Activated naive CD4-positive, alpha-beta T cell treated with anti-CD3 and anti-CD28 coated beads, Interleukin-2, amount 50 U/mL, for 24 hours (primary cell): ENCODE data around the gene TANGO2.
A peak's percentile ranks its signal among the peaks of the same experiment; 100 is the strongest.

Experiments used
- H3K27ac Mint-ChIP-seq: one replicate; pipeline ENCODE4 v1.8.0; 2021; ENCODE audit warnings: mild to moderate bottlenecking, mixed read lengths
- H3K27me3 Mint-ChIP-seq: one replicate; pipeline ENCODE4 v1.8.0; 2021; ENCODE audit warnings: mixed read lengths
- H3K36me3 Mint-ChIP-seq: one replicate; pipeline ENCODE4 v1.8.0; 2021; ENCODE audit warnings: mixed read lengths
- H3K4me1 Mint-ChIP-seq: one replicate; pipeline ENCODE4 v1.8.0; 2021; ENCODE audit warnings: mixed read lengths
- H3K4me3 Mint-ChIP-seq: one replicate; pipeline ENCODE4 v1.8.0; 2021; ENCODE audit warnings: mild to moderate bottlenecking, mixed read lengths
- H3K9me3 Mint-ChIP-seq: one replicate; pipeline ENCODE4 v1.8.0; 2021; ENCODE audit warnings: mixed read lengths

Gene TANGO2

GRCh38 chr22:20012741-20013331 lies 8.1 kb upstream of the TANGO2 start:
- H3K27ac Mint-ChIP-seq: no peak overlapping the region
- H3K4me1 Mint-ChIP-seq: peaks cover 8% of the 10 kb centered on the region
- no peaks in the 10 kb centered on the region for H3K9me3 Mint-ChIP-seq
- H3K27me3 Mint-ChIP-seq: no peaks in the 10 kb centered on the region
- no peak overlapping the region for H3K4me3 Mint-ChIP-seq
- H3K36me3 Mint-ChIP-seq: no peaks in the 10 kb centered on the region

- H3K27ac Mint-ChIP-seq: no peak overlapping the region
- H3K9me3 Mint-ChIP-seq: no peaks in the 10 kb centered on the region
- H3K4me1 Mint-ChIP-seq: peaks cover 8% of the 10 kb centered on the region
- no peaks in the 10 kb centered on the region for H3K36me3 Mint-ChIP-seq
- no peaks in the 10 kb centered on the region for H3K27me3 Mint-ChIP-seq
- no peak overlapping the region for H3K4me3 Mint-ChIP-seq
Observed at GRCh38 chr22:20013382-20013871, 7.5 kb upstream of the TANGO2 start.

DNA sequence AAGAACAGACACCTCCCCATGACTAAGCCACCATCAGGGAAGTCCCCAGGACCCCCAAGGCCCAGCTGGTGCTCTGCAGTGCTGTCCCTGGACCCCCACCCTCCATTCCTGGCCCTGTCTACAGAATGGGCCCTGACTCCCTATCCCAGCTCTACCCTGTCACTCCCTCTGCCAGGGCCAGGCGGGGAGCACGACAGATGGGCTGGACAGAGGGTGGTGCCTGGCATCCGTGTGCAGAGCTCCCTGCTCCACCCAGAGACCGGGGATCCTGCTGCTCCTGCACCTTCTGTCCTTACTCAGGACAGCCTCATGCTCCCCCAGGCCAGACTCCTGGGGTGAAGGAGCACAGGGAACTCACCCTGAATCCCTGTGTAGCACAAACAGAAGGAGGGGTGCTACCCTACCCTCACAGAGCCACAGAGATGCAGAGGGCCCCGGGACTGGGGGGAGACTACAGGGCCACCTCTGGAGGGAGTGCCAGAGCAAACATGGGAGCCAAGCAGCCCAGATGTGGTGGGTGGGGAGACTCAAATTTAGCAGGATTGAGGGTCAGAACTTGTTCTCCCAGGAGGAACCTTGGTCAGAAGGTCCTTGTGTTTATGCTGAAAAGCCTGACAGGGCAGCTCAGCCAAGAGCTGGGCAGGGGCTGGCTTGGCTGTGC lies 6.3 kb upstream of the TANGO2 start:
- Mint-ChIP-seq H3K27ac (no peak overlapping the region), H3K36me3 (no peaks in the 10 kb centered on the region), H3K4me3 (peak overlapping the region; percentile 69), H3K9me3 (no peaks in the 10 kb centered on the region), H3K4me1 (peaks cover 8% of the 10 kb centered on the region), H3K27me3 (no peaks in the 10 kb centered on the region)

DNA sequence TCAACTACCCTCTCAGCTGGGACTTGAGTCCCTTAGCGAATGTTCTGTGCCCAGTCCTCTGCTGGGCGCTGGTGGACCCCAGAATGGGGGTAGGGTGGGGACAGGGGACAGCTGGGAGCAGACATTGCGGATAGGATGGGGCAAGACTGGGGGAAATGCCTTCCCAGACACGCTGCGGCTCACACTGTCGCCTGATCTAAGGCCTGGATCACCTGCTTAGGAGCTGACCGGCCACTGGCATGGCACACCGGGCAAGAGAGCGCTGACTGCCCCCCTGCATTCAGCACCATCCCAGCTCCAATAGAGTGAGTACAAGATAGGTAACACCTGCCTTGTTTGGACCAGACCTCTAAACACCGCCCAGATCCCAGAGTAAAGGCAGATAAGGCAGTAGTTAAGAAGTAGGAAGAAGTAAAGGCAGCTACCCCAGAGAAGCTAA lies 5.7 kb upstream of the TANGO2 start:
- H3K27me3 Mint-ChIP-seq: no peaks in the 10 kb centered on the region
- no peak overlapping the region for H3K27ac Mint-ChIP-seq
- no peaks in the 10 kb centered on the region for H3K36me3 Mint-ChIP-seq
- H3K4me1 Mint-ChIP-seq: peaks cover 10% of the 10 kb centered on the region
- no peaks in the 10 kb centered on the region for H3K9me3 Mint-ChIP-seq
- peak overlapping the region; percentile 69 for H3K4me3 Mint-ChIP-seq

- Mint-ChIP-seq H3K4me1 (peaks cover 14% of the 10 kb centered on the region), H3K9me3 (no peaks in the 10 kb centered on the region), H3K27me3 (no peaks in the 10 kb centered on the region), H3K36me3 (no peaks in the 10 kb centered on the region), H3K4me3 (no peak overlapping the region), H3K27ac (no peak overlapping the region)
Observed at GRCh38 chr22:20015971-20016733, 4.8 kb upstream of the TANGO2 start.

- Mint-ChIP-seq H3K4me3 (peak within 1 kb of the TSS; percentile 91), H3K27me3 (no peaks in the 10 kb centered on the region), H3K9me3 (no peaks in the 10 kb centered on the region), H3K36me3 (no peaks in the 10 kb centered on the region), H3K27ac (no peak within 1 kb of the TSS), H3K4me1 (peaks cover 17% of the 10 kb centered on the region)
Observed at GRCh38 chr22:20016734-20017621, 3.9 kb upstream of the TANGO2 start, which contains the start of gene ARVCF. Gene ARVCF (minus strand): TSS chr22:20016823. CDS start chr22:19990794, 26,029 bp downstream.

GRCh38 chr22:20017622-20017958 lies 3.3 kb upstream of the TANGO2 start:
- peaks cover 23% of the 10 kb centered on the region for H3K4me1 Mint-ChIP-seq
- no peaks in the 10 kb centered on the region for H3K36me3 Mint-ChIP-seq
- H3K9me3 Mint-ChIP-seq: no peaks in the 10 kb centered on the region
- H3K27ac Mint-ChIP-seq: no peak overlapping the region
- no peaks in the 10 kb centered on the region for H3K27me3 Mint-ChIP-seq
- H3K4me3 Mint-ChIP-seq: peak overlapping the region; percentile 91

DNA sequence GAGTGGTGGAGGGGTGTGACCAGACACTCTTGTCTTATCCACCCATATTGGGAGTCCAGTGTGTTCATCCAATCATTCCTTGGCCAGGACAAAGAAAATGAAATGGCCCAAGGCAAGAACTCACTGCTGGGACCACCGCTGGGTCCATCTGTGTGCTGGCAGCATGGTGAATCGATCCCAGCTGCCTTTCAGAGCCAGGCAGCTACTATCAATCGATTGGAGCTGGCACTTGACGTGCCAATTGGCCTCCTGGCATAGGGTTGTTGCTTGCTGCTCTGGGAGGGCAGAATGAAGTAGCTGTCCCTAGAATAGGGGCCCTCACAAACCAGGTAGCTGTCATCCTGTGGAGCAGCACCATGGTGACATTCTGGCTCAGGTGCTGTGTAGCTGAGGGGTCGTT lies 2.9 kb upstream of the TANGO2 start:
- Mint-ChIP-seq H3K4me3 (peak overlapping the region; percentile 91), H3K36me3 (no peaks in the 10 kb centered on the region), H3K9me3 (no peaks in the 10 kb centered on the region), H3K27me3 (no peaks in the 10 kb centered on the region), H3K27ac (no peak overlapping the region), H3K4me1 (peaks cover 27% of the 10 kb centered on the region)

GRCh38 chr22:20019661-20020532 lies 1.0 kb upstream of the TANGO2 start:
- Mint-ChIP-seq H3K27ac (no peak overlapping the region), H3K9me3 (no peaks in the 10 kb centered on the region), H3K4me1 (peaks cover 33% of the 10 kb centered on the region), H3K36me3 (no peaks in the 10 kb centered on the region), H3K27me3 (no peaks in the 10 kb centered on the region), H3K4me3 (peak overlapping the region; percentile 92)

GRCh38 chr22:20021196-20022181 lies 579 bp downstream of the TANGO2 start:
- Mint-ChIP-seq H3K9me3 (no peaks in the 10 kb centered on the region), H3K27me3 (no peaks in the 10 kb centered on the region), H3K4me1 (peaks cover 44% of the 10 kb centered on the region), H3K27ac (peak overlapping the region; percentile 72), H3K36me3 (no peaks in the 10 kb centered on the region), H3K4me3 (peak overlapping the region; percentile 89)

DNA sequence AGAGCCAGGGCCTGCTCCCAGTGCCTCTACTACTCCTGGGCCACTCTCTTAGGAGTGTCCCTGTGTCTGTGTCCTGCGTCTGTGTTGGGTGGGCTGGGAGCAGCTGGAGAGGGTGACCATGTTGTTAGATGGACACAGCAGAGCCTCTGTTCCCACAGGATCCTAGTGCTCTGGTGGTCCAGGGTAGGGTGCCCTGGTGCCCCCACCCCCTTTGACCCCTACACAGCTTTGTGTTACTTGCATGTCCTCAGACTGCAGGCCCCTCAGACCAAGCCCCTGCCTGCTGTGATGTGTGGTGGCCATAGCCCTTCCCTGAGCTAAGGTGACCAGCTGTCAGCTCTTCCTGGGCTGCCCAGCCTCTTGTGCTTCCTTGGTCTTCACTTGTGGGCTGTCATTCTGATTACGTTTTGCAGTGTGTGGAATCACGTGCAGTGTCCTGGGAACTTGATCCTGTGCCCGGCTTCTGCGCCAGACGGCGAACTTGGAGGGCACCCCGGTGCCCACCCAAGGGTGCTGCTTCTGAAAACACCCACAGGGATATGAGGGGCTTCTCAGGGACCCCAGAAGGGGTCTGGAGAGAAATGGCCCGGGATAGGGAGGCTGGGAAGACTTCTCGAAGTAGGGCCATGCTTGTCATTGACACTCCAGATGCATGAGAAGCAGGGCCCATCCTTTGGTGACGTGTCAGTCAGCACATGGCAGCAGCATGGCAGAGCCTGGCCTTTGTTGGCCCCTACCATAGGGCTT lies 1.5 kb downstream of the TANGO2 start:
- peak overlapping the region; percentile 88 for H3K27ac Mint-ChIP-seq

DNA sequence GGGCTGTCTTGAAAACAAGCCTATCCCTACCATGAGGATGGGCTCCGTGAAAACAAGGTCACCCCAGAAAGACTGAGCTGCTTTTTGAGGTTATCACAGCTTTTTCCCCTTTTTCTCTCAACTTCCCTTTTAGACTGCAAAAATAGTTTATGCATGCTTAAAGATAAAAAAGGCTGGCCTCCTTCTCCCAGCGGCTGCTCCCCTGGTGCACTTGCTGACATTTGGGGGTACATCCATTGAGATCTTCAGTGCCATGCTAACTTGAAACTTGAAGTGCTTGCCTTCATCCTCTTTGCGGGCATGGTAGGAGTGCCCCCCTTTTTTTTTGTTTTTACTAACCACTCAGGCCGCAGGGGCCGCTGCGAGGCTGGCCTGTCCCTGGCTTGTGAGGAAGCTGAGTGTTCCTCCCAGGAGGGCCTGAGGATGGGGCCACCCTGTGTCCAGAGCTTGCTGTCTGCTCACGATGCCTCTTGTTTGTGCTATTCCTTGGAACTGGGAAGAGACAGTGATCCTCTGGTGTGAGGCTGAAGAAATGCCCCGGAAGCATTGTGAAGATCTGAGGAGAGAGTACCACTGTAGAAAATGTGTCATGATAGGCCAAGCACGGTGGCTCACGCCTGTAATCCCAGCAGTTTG lies 2.2 kb downstream of the TANGO2 start:
- Mint-ChIP-seq H3K27ac (peak overlapping the region; percentile 70), H3K9me3 (no peaks in the 10 kb centered on the region), H3K4me1 (peaks cover 44% of the 10 kb centered on the region), H3K27me3 (no peaks in the 10 kb centered on the region), H3K4me3 (peak overlapping the region; percentile 57), H3K36me3 (no peaks in the 10 kb centered on the region)

More for the DNA sequence above, 1.5 kb downstream of the TANGO2 start:
- H3K36me3 Mint-ChIP-seq: no peaks in the 10 kb centered on the region
- H3K4me3 Mint-ChIP-seq: peak overlapping the region; percentile 89
- peaks cover 46% of the 10 kb centered on the region for H3K4me1 Mint-ChIP-seq
- H3K27me3 Mint-ChIP-seq: no peaks in the 10 kb centered on the region
- H3K9me3 Mint-ChIP-seq: no peaks in the 10 kb centered on the region

DNA sequence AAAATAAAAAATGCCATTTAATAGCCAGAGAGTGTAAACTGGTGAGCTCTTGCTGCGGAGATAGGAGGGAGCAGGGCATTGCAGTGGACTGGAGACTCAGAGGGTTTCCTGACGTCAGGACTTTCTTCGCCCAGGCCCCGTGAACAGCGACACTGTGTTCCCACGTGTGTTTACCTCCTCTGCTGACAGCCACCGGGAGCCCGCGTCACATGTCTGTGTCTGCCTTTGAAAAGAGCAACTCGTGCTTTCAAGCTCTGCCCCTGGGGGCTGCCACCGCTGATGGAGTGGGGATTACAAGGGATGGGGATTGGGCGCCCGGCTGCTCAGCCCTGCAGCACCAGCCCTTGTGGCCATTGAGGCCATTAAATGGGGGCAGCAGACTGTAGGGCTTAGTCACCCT lies 3.3 kb downstream of the TANGO2 start:
- Mint-ChIP-seq H3K9me3 (no peaks in the 10 kb centered on the region), H3K4me1 (peaks cover 44% of the 10 kb centered on the region), H3K36me3 (no peaks in the 10 kb centered on the region), H3K27ac (no peak overlapping the region), H3K4me3 (no peak overlapping the region), H3K27me3 (no peaks in the 10 kb centered on the region)
